Activated CD4-positive, CD25-positive, alpha-beta regulatory T cell (primary cell): ENCODE data around the gene RPS21.

ENCODE experiments used
- DNase-seq, 4 experiments: peaks; one replicate each; lab custom pipeline; 2025; lab: John Stamatoyannopoulos, UW

Gene RPS21

DNA sequence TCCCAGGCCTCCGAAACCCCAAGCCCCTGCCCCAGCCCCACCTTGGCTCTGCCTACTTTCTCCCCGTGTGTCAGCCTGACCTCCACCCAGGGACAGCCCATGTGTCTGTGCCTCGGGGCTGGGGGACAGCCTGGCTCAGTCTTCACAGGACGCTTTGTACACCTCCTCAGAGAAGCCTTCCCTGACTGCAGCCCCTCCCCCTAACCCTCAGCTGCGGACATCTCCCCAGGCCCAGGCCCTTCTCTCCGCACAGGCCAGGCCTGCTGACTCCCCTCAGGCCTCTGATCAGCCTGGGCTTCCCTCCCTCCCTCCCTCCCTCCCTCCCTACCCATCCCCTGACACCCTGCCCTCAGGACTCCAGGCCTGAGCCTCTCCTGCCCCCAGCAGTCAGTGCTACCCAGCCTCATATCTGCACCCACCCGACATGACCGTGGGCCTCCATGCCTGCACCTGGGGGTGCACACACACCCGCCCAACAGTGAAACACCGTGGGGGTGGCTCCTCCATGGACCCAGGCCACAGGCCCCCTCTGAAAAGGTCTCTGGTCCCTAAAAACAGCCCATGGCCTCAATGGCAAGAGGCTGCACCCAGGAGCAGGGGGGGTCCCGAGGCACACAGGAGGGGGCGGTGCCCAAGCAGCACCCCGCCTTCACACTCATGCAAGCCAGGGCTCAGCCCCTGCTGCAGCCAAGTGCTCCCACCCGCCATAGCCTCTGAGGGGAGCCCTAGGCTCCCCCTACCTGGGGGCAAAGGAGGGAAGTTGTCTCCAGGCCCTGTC lies 32.7 kb upstream of the RPS21 start:
- DNase-seq: no peak

DNA sequence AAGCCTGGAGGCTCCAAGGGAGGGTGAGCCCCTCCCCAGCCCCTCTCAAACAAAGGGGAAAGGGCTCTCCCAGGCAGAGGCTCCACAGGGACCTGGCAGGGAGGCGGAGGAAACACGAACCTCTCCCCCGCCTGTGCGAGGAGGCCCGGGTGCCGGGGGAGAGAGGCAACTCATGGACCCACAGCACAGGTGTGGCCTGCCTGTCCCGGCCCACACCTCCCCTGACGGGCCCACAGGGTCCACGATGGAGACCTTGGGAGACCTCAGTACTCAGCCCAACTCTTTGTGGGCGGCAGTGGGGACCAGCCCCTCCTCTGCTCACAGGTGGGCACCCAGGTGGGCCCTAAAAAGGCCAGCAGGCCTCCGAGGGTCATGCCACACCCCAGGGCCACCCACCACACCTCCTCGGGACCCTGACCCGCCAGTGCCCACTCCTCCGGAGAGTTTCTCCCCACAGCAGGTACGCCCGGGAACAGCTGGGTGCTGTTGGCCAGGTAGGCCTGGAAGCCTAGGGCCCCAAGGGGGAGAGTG lies 32.0 kb upstream of the RPS21 start:
- DNase-seq: no peak

DNA sequence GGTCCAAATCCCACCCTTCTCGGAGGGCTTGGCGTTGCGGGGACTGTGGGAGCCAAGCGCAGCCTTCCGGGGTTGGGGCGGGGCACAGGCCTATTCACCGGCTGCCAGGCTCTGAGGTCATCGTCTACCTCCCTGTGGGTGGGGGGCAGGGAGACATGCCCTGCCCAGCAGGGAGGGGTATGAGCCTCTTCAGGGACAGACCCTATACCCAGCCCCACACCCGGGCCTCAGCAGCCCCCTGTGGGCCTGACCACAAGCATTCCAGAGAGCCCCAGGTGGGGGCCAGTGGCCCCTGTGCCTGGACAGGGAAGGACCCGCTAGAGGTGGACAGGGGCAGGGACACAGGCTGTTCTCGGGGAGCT lies 31.4 kb upstream of the RPS21 start:
- DNase-seq: no peak

DNA sequence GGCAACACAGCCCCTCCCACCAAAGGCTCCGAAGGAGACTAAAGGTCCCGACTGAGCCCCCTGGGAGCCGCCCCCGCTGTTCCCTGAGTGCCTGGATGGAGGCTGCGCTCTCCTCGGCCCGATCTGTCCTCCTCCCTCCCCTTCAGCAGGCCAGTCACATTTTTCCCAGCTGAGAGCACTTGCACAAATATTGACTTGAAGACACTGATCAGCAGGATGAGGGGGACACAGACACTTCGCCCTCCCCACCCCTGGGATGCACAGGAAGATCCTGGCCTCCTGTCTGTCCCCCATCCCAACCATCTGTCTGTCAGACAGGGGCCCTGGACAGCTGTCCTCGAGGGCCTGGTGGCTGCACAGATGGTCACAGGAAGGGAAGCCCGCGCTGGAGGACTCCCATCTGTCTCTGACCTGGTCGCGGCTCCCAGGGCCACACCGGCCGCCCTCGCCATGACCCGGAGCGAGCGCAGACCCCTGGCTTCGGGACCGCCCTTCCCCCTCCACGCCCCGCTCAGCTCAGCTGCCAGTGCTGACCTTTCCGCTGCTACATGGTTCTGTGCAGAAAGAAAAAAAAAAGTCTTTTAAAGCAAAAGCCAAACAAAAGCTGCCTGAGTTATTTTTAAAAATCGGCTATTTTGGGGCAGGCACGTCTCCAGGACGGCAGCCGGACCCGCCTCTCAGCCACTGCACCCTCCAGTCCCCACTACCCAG lies 30.9 kb upstream of the RPS21 start:
- DNase-seq: no peak

DNA sequence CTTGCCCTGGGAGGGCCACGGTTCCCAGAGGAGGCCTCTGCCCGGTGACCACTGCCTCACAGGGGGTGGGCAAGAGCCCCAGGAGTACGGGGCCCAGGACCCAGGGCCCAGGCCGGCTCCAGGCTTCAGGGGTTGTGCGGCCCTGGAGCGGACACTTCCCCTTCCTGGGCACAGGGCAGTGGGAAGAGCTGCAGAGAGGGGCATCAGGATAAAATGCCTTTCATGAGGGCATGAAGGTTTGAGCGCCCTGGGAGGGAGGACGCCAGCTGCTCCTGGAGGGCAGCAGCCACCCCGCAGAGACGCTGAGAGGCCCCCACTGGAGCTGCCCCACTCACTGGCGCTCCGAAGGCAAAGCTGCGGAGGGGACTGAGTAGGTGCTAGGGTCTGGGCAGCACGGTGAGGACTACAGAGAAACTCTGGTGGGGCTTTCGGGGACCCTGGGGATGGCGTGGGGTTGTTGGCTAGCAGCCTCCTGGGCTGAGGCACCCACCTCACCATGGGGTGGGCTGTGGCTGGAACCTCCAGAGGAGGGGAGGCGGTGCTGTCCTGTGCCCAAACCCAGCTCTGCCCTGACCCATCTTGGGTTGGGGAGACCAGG lies 30.2 kb upstream of the RPS21 start:
- no peak for DNase-seq

DNA sequence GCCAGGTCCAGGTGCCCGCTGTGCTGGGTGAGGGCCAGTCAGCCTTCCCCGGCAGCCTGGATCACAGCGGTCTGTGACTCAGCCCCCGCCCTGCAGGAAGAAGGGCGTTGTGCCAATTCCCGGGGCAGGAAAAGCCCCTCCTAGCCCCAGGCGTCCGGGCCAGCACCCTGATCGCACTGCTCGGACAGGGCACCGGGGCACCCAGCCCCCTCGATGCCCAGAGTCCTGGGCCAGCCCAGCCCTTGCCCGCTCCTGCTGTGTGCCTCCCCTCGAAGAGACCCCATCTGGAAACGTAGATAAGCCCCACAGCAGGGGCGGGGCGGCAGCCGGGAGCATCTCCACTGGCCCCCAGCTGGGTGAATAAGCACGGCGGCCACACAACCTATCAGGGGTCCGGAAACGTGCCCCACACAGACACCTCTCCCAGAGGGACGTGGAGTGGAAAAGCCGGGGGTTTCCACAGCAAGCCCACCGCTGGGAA lies 29.7 kb upstream of the RPS21 start:
- DNase-seq: no peak

DNA sequence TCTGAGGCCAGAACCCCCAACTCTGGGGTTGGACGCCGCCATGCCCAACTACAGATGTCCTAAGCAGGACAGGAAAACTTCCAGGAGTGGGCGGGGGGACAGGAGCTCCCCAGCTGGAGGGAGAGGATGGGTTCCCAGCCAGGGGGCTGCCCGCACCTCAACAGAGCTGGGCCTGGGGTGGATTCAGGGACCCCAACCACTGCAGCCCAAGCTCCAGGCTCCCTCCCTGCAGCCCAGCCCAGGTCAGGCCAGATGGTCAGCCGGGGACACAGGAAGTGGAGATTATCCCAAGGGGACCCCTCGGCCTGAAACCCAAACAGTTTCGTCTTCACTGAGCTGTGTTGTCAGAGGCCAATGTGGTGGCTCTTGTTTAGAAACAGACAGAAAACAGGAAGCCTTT lies 29.2 kb upstream of the RPS21 start:
- no peak for DNase-seq

DNA sequence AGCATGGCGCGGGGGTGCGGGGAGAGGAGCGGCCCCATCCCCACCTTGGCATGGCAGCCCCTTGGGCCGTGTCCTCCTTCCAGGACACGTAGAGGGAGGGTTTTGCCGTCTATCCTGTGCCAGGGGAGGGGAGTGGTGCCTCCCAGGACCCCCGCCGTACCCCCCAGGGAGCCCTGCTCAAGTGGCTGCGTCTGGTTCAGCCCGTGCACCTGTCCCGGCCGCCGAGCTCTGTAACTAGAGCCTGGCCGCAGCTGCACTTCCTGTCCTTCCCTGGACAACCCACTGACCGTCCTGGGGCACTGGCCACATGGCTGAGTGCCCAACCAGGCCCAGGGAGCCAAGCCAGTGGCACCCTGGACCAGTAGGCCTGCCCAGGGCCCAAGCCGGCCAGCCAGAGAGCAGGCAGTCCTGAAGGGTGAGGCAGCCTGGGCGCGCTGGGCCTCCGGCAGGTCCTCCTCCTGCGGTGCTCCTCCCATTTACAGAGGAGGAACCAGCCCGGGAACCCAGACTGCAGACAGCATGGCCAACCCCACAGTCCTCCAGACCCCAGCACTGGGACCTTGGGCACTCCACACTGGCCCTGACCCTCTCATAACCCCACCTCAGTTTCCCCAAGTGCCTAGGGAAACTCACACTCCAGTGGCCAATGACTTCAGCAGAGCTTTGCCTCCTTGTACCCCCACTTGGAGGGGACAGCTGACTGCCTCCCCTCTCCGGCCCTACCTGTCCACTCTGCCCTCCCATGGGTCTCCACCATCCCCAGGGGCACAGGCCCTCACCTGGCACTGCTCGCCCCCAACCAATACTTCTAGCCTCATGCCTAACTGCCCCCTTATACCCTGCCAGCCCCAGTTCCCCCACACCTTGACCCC lies 28.5 kb upstream of the RPS21 start:
- DNase-seq: no peak

DNA sequence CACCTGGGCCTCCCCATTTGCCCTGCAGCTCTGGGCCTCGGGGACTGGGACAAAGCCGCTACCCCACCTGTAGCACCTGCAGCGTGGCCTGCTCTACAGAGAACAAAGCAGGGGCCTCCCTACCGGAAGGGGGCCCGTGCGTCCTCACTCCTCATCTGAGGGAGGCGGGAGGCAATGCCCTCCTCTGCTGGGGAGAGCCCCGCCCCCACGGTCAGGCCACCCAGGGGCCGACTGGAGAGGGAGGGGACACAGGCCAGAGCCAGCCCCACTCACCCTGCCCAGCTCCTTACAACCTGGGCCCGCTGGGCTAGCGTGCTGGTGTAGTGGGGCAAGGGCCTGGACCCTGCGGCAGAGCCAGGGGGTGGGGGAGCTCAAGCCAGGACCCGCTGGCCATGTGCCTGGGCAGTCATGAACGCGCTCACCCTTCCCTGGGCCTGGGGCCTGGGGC lies 27.8 kb upstream of the RPS21 start:
- no peak for DNase-seq

DNA sequence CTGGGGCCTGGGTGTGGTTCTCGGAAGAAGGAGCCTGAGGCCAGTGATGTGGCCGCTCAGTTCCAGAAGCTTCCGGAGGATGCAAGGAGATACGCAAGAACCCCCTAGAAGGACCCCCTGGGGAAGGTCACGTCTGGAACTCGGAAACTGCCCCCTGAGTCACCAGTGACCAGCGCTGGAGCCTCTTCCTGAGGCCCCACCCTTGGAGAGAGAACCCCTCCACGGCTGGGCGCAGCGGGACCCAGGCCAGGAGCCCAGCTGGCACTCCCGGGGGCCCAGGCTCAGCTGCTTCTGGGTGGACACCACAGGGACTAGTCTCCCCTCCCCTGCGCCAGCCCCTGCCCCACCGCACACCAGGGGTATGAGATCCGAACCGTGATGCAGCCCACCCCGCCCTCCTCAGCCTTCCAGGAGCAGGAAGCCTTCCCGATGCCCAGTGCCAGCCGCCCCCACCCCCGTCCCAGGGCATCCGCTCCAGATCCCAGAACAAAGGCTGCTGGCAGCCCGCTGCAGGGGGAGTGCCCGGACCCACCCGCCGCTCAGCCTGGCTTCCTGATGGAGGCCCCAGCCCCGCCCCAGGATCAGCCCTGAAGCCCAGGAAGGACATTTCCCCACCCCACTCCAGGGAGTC lies 27.3 kb upstream of the RPS21 start:
- DNase-seq: no peak

DNA sequence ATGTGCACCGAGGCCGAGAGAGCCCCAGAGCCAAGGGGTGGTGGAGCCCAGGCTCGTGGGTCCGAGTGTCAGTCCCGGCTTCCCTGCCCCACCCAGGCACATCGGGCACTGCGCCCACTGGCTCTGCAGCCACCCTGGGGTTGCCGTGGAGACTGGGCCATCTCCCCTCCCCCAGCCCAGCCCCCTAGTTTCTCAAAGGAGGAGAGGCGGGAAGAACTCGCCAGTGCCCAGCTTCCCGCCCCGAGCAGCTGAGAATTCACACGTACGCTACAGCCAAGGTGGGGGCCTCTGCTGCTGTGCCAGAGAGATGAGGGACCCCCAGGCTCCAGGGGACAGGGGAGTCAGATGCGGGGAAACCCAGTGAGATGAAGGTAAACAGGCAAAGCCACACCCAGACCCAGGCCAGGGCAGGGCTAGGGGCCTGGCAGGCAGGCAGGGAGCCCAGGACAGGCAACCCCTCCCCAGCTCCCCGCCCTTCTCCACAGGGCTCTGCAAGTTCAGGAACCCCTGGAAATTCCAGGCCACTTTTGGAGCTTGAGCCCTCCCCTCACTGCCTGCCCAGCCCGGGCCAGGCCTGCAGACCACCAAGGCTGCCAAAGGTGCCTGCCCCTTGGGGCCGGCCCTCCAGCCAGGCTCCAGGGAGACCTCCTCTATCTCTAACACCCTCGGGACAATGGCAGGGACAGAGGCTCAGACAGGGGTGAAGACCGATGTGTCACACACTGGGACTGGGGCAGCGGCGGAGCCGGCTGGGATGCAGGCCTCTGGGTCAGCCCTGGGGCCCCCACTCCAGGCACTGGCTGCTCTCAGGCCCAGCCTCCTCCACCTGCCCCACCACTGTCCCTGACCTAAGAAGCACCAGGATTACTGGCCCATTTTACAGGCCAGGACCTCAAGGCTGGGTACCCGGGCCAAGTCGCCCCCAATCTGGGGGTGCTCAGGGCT lies 25.8 kb upstream of the RPS21 start:
- DNase-seq: no peak

DNA sequence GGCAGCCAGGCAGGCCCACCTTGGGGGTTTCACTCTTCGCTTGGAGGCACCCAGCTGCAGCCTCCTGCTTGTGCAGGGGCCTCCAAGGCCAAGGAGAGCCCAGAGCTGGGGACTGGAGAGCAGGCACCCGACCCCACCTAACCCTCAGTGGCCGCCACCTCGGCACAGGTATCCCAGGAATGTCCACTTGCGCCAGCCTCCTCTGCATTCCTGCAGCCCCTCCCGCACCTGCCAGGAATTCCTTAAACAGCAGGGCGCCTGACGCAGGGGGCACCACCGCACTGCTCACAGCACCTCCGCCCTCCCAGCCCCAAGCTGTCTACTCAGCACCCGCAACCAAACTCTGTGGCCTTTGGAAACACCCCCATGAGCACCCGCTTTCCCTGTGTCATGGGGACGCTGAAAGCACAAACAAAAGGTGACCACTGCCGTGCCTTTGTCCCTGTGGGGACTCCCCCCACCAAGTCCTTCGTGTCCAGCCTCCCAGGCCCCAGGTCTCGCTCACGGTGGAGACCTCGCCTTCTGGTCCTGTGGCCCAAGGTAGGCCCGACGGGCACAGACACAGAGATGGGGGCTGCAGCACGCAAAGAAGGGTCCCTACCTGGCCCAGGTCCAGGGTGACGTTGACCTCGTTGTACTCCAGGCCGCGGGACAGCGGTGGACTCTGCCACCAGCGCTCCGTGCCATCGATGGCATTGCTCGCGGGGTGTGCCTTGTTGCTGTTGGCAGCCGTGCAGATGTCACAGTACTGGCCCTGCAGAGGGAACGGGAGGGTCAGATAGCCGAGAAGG lies 24.9 kb upstream of the RPS21 start:
- DNase-seq: no peak

DNA sequence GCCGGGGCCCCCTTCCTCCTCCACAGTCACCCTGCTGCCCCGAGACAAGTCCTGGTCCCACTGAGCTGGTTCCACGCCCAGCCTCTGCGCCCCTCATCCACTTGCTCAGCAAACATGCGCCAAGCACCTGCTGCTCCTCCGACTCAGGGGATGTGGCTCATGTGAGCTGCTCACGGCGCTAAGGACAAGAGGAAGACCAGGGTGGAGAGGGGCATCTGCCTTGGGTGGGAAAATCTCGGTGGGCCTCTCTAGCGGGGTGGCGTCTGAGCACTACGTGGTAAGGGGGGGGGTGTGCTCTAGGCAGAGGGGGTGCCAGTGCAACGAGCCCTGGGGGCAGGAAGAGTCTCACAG lies 24.3 kb upstream of the RPS21 start:
- DNase-seq: no peak

DNA sequence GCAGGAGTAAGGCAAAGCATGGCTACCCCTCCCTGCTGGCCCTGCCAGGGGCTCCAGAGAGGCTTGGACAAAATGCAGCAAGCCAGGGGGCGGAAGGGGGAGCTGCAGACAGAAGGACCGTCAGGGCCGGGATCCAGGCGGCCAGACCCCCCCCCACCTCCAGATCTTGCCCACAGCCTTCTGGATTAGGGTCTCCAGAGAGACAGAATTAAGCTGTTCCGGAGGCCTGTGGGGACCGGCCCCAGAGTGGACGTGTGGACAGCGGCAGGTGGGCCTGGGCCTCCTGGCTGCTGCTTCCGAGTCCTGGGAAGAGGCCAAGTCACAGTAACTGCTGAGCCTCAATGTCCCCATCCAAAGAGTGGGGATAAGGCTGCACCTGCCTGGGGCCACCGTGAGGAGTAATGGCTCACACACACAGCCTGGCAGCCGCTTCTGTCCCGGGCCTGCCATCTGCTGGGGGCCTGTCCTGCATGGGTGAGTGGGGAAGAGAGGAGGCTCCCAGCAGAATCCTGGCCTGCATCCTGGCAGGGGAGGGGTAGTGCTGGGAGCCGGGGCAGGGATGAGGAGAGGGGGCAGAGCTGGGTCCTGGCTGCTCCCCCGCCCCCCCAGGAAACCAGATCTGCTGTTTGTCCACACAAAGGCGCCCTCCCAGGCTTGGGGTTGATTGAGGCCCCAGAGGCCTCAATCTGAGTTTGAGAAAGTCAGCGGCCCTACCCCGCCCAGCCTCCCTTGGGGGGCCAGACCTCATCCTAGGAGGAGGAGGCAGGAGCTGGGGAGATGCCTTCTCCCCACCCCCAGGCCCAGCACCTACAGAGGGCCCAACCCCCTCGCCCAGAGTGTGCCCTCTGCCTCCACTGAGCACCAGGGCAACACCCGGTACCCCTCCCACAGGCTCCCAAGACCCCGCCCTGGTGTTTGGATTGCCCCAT lies 23.6 kb upstream of the RPS21 start:
- no peak for DNase-seq

DNA sequence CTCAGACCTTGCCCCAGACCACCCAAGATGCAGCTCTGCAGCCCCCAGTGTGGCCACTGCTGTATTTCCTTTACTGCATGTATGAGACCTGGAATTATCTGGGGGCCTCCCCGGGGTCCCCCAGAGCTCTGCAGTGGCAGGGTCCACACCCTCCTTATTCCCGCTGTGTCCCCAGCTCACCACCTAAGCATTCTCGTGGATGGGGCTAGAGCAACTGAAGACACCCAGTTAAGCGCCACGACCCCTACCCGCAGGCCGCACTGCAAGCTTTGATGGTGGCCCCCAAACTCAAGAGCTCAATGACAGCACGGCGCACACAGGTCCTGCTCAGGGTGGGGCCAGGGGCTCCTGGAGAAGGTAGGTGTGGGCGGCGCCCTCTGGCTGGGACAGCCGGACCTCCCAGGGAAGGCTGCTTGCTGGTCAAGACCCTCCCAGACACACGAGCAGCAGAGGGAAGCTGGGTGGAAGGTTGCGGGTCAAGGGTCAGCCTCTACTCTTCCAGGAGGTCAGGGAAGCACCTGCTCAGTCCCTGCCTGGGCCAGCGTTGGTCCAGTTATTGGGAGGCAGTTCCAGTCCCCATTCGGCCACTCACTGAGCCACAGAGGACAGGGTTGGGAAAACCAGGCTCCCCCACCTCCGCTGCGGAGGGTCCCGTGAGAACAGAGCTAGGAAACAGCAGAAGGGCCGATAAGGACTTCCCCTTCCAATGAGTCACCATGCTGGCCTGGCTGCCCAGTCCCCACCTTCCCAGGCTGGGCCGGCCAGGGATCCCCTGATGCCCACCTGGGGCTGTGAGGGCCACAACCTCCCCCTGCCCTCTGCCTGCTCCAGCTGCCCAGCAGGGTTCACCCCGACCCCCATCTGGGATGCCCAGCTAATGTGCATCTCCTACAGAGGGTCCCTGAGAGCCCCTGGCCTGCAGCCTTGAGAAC lies 22.7 kb upstream of the RPS21 start:
- no peak for DNase-seq

DNA sequence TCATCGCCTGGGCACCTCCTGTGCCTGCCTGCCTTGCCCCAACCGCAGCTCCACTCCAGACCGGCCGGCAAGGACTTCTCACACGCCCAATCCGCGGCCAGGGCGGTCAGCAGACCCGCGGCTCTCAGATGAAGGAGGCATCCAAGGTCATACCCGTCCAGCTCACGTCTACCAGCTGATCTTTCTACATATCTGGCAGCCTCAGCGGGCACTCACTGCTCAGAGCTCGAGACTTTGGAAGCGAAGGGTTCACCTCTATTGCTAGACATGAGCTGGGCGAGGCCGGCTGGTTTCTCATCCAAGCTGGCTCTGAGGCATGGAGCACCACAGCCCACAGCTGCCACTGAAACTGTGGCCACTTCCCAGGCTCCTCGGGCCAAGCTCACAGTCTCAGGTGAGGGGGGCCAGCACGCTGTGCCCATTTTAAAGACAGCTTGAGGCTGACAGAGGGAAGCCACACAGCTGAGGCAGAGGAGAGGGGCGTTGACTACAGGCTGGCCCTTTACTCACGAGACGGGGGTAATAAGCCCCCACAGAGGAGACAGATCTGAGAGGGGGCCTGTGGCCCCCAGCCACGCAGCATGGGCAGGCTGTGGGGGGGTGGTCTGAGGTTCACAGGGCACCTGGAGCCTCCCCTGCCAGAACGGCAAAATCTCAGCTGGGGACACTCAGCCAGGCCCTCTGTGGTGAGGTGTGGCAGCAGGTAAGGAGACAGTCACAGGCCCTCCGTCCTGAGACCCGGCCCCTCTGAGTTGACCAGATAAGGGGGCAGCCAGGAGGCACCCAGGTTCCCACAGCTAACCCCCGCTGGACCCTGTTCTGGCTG lies 21.8 kb upstream of the RPS21 start:
- DNase-seq: no peak
